ENCODE results near the gene EVA1C.
A peak's percentile ranks its signal among the peaks of the same experiment; 100 is the strongest.

Gene EVA1C

GRCh38 chr21:32370998-32371766 lies 41.3 kb upstream of the EVA1C start:
- no peak overlapping the region for H3K27ac ChIP-seq
- ChIA-PET CTCF (interaction anchor here (0.7 to 1.2 kb wide), 2 partner anchors 198 to 230 kb away, joined by 3 read pairs; no protein-coding TSS in a partner anchor), POLR2A (ENCODE audit: low non-redundant PET) (no interaction called here)
- no peak for DNase-seq (ENCODE audit: low spot score)
- TF ChIP-seq CTCF (conservative IDR thresholded peaks at IDR 0.05; ENCODE audit: low read depth), result no peak

DNA sequence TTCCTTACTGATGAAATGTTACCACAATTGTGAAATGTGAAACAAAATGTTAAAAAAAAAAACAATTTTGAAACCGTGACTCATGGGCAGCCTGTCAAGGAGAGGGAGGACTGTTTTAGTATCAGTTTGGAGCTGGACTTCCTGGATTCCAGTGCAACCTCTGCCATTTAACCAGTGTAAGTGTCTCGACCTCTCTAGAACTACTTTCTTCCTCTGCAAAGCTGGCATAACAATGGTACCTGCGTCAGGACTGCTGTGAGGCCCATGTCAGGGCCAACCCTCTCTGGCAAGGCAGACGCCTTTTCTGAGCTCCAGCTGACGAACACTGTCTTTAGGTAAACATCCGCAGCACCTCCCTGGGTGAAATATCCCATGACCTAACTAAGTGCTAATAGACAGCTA lies 40.6 kb upstream of the EVA1C start:
- peak overlapping the region; percentile 89 for H3K27ac ChIP-seq
- TF ChIP-seq CTCF (conservative IDR thresholded peaks at IDR 0.05; ENCODE audit: low read depth), result no peak
- POLR2A ChIA-PET (ENCODE audit: low non-redundant PET), result no interaction called here
- DNase-seq (ENCODE audit: low spot score), result peak; percentile 57
- CTCF ChIA-PET, result interaction anchor here (0.7 to 1.2 kb wide), 3 partner anchors 197 to 229 kb away, joined by 3 read pairs; no protein-coding TSS in a partner anchor

GRCh38 chr21:32372755-32373154 lies 39.8 kb upstream of the EVA1C start:
- ChIA-PET POLR2A (ENCODE audit: low non-redundant PET) (no interaction called here), CTCF (interaction anchor here (1.0 kb wide), 1 partner anchor 228 kb away, joined by 3 read pairs; no protein-coding TSS in a partner anchor)
- no peak for TF ChIP-seq CTCF (conservative IDR thresholded peaks at IDR 0.05; ENCODE audit: low read depth)
- peak; percentile 38 for DNase-seq (ENCODE audit: low spot score)
- H3K27ac ChIP-seq, result no peak overlapping the region

DNA sequence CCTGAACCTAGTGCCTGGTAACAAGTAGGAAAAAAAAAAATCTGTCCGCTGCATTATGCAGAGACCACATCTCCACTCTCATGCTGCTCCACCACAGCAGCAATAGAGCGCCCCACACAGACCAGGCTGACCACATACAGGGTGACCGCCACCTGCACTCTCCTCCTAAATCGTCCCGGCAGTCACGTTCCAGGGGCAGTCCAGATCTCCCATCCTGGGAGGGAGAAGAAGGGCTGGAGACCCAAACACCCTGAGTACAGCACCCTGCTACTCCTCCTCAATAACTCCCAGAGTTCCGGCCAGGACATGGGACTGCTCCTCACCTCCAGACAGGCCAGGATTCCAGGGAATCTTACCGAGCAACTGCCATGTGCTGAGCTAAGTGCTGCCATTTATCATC lies 35.0 kb upstream of the EVA1C start:
- no peak for DNase-seq (ENCODE audit: low spot score)
- H3K27ac ChIP-seq, result 0 out of 2 replicates have a peak overlapping the region, but pooled peaks have one; percentile 13
- ChIA-PET POLR2A (ENCODE audit: low non-redundant PET) (no interaction called here), CTCF (no interaction called here)
- no peak for TF ChIP-seq CTCF (conservative IDR thresholded peaks at IDR 0.05; ENCODE audit: low read depth)

- no peak overlapping the region for H3K27ac ChIP-seq
- ChIA-PET POLR2A (ENCODE audit: low non-redundant PET) (no interaction called here), CTCF (no interaction called here)
- TF ChIP-seq CTCF (conservative IDR thresholded peaks at IDR 0.05; ENCODE audit: low read depth), result no peak
- DNase-seq (ENCODE audit: low spot score), result no peak
These were observed 34.5 kb upstream of the EVA1C start for GRCh38 chr21:32377991-32378390.

DNA sequence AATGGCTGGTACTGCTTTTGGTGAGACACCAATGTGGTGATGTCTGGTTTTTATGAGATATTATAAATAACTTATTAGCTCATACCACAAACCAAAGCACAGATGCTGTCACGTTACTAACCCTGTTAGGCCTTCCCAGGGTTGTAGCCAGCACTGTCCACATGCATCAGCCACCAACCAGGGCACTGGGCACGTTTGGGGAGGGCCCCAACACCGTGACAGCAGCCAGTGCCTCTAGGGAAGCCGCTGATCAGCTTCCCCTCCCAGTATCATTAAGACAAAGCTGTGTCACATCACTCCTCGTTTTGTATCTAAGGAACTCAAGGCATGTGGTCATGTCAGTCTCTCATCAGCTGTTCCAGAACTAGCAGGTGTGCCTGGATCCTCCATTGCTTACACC lies 33.5 kb upstream of the EVA1C start:
- ChIA-PET POLR2A (ENCODE audit: low non-redundant PET) (no interaction called here), CTCF (no interaction called here)
- no peak for TF ChIP-seq CTCF (conservative IDR thresholded peaks at IDR 0.05; ENCODE audit: low read depth)
- no peak overlapping the region for H3K27ac ChIP-seq
- DNase-seq (ENCODE audit: low spot score), result no peak

Measured in RWPE1 (cell line).